HG03097 (cell line): Measurements from ENCODE around the gene LEKR1.
A peak's percentile ranks its signal among the peaks of the same experiment; 100 is the strongest.

Experiments used
- ATAC-seq: cut with Tn5 transposase; IDR thresholded peaks from one replicate; pipeline ENCODE4 v1.9.1; 2021; ENCODE audit not compliant: unreplicated experiment, low FRiP score

Gene LEKR1

DNA sequence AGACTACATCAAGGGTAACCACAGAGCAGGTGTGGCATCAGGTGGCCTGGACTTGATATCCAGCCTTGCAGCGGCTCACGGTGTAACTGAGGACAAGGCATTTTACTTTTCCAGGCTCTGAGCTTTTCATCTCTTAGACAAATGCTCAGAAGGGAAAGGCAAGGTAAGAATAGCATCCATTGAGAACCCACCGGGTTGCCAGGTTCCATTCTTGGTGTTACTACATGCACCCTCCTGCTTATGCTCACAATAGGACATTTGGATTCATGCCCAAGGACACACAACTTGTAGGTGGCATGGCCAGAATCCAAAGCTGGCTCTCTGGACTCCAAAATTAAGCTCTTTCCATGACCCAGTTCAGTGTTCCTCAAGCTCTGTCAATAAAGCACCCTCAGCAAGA, 248.3 kb downstream of the LEKR1 start:
- no peak for ATAC-seq

DNA sequence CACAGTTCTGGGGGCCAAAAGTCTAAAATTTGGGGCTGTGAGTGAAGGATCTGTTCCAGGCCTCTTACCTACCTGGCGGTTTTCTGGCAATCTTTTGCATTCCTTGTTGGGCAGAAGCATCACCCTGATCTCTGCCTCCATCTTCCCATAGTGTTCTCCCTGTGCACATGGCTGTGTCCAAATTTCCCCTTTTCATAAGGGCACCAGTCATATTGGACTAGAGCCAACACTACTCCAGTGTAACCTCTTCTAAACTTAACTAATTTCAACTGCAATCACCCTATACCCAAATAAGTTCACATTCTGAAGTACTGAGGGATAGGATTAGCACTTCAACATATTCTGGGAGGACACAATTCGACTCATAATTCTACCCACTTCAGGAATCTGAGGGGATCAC, 248.8 kb downstream of the LEKR1 start:
- no peak for ATAC-seq

DNA sequence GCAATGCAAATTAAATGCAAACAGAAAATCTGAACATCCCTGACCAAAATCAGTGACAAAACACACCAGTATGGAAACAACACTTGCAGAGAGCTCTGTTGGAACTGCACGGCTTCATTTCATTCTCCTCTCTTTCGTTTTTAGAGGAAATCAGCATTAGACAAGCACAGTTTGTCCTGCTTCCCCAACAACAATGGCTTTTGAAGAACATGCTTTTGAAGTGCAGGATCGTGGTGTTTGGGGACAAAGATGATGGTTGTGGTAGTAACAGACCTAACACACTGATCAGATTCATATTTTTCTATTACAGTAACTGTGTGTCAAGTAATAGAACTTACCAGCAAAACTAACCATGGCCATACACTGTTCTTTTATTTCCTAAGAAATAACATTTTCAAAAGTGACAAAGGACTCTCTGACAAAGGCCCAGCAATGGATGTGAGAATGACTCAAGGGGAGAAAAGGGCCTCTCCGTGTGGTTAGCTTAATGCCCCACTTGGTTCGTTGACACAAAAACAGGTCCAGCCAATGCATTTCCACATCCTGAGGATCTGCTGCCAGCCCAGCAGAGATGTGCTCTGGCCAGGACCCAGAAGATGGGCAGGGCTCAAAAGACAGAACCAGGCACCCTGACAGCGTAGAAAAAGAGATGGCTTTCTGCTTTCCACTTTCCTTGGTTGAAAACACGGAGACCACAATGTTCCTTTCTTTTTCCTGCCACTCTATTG, 249.7 kb downstream of the LEKR1 start:
- no peak for ATAC-seq

DNA sequence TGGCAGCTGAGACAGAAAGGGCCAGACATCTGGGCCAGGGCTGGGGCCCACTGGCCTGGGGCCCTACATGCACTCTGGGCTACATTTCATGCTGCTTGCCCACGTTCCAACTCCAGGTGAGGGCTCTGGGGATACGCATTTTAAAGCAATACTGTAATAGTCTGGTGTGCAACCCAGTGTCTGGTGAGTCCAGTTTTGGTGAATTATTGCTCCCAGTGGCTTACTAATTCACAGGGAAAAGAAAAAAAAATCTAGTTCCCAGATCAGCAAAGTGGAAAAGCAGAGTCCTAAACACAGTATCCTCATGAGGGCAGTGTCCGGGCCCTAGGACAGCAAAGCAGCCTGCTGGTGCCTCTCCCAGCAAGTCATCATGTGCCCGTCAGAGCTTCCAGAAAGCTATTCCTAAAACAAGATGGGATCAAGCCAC, 251.4 kb downstream of the LEKR1 start:
- ATAC-seq, result no peak

DNA sequence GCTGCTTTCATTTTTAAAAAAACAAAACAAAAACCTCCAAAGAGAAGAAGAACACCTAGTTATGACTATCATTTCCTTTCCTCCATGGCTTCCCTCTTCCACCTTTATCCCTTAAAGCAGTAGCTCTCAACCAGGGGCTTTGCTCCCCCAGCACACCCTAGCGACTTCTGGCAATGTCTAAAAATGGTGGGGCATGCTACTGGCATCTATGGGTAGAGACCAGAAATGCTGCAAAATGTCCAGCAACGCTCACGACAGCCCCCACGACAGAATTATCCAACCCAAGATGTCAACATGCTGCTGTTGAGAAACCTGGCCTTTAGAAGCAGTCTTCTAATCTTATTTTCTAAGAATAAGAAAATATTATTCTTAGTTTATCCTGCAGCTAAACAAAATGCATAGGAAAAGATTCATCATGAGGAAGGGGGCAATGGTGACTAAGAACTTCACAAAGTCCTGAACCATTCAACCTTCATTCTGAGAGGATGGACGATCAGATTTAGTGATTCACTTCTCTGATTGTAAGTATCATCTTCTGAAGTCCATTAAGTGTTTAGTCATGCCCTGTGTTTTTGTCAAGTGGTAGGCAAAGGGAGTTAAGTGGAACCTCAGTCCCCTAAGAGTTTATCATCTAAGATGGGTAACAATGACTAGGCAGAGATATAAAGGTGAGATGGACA, 252.1 kb downstream of the LEKR1 start:
- no peak for ATAC-seq

DNA sequence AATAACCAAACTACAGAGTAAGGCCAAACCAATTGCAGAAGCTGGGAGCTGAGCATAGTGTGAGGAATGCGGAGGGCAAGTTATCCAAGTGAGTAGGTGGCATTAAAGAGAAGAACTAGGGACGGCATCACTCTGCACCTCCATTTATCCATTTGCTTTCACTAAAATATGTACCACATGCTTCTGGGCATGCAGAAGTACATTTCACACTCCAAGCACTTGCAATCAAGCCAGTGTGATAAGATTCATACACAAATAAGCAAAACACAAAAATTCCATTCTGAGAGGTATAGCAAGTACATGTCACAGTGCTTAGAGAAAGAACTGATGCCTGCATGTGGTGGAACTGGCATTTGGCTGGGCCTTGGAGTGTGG, 252.6 kb downstream of the LEKR1 start:
- ATAC-seq, result no peak

DNA sequence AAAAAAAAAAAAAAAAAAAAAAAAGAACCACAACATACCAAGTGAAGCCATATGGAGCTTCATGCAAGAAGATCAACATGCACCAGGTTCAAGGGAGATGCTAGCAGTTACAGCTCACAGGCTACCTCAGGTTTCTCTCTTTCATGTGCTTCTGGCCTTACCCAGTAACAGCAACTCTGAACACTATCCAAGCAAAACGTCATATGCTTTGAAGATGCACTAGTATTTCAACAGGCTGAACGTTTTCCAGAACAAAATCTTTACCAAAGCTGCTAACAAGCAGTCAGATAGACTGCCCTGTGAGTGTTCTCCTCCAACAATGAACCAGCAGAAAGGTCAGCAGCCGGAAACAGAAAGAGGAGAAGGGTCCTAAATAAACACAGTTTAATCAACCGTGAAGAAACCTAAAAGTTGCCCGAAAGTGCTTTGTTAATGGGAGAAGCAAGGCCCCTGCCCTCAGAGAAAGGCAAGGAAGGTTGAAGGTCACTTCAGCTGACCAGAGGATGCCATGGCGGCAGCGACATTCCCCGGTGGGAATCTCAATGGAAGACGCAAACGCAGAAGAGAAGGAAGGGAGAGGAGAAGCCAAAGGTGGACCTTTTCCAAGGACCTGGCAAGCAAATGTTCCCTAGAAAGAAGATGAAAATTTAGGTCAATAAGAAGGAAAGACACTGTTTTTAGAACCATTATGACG, 253.7 kb downstream of the LEKR1 start:
- no peak for ATAC-seq

DNA sequence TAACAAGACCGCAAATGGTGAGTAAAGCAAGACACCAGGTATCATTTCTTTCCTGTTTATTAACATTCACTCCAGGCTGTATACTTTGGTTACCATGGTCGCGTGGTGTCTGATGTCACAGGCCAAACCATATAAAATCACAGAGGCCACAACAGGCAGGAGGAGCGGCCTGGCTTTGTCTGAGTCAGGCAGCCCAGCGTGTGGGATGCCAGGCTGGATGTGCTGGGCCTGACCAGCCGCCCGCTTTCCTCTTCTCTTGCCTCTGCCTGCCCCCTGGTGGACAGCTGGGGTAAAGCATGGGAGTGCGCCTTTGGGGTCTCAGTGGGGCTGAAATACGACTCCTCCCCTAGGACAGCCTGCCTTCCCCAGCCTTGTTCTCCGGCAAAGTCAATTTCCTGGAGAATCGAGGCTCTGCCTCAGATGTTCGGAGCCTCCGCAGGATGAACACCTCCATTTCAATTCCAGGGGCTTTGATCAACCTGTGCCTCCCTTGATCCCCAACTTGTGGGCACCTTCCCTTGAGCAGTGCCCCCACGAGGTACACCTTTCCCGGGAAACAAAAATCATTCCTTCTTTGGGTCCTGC, 255.6 kb downstream of the LEKR1 start:
- peak; percentile 63 for ATAC-seq

DNA sequence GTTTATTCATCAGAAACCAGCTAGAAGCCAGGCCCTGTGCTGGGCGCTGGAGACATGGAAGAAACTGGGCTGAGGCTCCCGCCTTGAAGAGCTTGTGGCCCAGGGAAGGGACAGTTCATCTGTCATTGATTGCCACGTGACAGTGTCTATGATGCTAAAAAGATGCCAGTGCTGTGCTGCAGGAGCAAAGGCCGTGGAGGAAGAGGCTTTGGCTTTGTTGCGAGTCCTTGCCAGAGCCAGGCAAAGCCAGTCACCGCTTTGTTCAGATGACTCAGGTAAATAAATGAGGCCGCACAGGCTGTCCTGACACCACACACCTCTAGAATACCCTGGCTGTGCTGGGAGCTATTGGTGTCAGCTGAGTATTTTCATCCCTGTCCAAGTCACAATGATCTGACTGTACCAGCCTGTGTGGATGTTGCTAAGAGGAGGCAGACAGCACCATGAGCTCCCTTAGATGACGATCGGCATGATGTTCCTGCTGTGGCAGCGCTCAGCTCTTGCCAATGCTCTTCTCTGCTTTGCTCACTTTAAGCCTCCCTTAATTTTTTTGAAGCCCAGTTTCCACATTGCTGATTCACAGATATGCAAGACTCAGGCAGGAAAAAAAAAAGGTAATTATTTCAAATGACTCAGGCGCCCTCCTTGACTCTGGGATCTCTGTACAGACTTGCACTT, 256.3 kb downstream of the LEKR1 start:
- ATAC-seq, result no peak

DNA sequence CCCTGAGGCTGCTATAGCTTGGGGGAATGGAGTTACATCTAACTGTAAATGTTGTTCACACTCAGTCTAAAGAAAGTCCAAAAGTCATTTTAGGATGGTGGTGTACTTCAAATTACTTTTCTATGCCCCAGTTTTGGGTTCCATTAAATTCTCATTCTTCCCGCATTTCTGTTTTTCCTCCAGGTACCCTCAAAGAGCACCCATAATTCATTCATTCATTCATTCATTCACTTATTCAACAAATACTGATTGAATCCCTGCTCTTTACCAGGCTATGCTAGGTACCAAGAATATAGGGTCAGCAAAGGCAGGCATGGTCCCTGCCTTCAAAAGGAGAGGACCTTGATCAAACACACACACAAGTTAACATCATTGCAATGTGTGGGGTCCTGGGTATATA, 257.7 kb downstream of the LEKR1 start:
- no peak for ATAC-seq

DNA sequence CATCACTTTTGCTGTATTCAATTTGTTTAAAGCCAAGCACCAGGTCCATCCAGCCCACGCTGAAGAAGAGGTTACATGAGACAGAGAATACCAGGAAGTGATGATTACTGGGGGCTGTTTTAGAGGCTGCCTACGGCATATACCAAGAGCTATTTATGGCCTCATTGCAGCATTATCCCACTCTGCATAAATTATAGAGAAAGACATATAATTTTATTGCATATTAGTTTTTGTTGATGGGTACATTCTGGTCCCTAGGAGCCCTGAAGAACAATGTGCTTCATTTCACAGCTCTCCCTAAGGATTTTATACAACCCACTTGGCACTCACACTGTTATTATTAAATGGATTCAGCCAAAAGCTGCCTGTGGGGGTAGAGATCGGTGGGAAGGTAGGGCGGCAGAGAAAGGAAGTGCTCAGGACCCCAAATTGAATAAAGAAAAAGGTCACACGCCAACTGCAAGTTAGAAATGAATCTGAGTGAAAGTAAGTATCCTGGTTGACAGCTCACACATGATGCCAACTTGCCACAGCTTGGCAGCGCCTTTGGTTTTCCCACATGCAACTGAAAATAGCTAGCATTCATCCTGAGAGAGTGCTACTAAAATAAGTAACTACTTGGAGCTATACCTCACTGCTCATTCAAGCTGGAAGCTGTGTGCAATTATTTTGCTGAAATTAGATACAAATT, 260.1 kb downstream of the LEKR1 start:
- ATAC-seq, result no peak

DNA sequence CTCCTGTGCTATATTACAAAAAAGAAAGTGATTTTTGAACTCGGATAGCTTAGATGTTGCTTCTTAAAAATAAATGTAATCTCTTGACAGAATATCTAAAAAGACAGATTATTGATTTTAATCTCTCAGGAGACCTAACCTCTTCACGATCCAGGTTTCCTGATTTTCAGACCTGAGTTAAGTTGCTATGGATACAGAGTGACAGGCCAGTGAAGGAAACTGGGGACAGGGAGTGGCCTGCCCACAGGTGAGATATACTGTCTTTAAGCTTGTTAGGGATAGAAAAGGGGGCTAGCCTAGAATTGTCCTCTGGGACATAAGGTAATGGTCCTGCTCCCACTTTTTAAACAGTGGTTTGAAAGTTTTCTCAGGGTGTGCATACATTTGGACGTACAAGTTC, 260.6 kb downstream of the LEKR1 start:
- no peak for ATAC-seq

DNA sequence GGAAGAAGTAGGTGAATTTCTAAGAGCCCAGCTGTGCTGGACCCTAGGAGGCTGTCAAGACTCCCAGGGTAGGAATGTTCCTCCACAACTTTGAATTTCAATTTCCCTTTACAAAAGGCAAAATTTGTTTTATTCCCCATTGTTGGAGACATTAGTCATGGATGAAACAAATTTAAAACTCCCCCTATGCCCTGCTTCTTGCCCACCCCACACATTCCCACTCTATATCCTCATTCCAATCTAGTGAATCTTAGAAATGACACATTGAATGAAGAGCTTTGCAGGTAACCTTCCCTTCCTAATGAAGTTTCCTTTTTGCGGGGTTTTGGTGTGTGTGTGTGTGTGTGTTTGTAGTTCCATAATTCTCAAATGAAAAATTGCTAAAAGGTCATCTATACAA, 261.2 kb downstream of the LEKR1 start:
- no peak for ATAC-seq

DNA sequence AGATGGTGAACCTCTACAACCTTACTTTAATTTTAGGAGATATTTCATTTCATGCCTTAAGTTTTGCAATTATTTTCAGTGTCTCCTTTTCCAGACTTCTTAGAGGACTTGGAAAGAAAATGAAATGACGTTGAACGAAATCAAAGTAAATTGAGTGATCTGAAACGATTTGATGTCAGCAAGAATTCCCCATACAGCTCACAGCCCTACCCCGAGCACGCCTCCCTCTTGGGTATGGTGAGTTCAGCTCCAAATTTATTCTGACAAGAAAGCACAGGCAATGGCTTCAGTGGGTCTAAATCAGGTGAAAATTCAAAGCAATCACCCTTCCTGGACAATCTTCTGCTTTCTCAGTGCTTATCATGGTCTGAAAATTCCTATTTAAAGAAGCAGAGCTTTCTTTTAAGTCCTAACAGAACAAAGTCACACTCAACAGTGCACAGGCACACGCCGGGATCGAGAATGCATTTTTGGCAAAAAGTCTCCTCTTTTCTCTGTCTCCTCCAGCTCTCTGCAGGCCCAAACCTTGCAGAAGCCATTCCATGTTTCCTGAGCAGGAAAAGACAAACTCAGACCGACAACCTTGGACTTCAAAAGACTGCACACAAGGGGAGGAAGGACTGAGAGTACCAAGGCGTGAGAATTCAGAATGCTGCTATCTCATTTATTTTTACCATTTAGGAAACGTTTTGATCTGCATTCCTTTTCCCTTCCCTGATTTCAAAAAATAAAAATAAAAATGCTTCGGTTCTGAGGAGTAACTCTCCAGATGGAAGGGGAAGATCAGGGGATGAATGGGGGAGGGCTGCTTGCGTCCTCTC, 261.8 kb downstream of the LEKR1 start:
- ATAC-seq, result no peak

DNA sequence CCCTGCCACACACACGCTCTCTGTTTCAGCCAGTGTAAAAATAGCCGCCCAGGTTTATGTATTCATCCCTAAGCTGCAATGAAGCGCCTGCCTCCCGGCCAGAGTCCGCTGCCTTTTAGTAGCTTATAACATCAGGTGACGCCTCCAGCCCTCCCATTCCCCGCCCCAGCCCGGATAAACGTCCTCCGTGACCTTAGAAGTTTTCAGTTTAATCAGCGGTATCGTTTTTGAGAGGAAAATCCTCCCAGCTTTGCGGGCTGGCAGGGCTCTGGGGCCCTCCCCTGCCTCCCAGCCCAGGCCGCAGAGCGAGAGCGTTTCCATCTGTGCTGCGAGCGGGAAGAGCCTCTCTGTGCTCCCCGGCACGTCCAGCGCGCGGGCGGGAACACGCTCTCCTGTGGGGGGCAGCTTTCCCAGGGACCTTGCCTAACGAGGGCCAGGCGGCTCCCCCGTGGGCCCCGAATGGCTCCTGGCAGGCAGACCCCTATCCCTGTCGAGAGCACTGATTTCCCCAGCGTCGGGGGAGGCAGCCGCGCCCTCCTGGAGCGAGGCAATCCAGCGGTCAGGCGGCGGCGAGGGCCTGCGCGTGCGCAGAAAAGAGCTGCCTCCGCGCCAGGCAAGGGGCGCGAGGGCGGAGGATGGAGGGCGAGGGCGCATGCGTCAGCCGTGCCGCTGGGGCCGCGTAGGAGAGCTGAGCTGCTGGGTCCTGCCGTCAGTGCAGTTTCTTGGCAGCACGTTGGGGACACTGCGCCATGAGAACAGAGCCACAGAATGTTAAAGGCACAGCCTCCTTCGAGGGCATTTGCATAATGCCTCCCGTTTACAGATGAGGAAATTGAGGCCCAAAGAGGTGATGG, 262.7 kb downstream of the LEKR1 start:
- peak; percentile 72 for ATAC-seq

DNA sequence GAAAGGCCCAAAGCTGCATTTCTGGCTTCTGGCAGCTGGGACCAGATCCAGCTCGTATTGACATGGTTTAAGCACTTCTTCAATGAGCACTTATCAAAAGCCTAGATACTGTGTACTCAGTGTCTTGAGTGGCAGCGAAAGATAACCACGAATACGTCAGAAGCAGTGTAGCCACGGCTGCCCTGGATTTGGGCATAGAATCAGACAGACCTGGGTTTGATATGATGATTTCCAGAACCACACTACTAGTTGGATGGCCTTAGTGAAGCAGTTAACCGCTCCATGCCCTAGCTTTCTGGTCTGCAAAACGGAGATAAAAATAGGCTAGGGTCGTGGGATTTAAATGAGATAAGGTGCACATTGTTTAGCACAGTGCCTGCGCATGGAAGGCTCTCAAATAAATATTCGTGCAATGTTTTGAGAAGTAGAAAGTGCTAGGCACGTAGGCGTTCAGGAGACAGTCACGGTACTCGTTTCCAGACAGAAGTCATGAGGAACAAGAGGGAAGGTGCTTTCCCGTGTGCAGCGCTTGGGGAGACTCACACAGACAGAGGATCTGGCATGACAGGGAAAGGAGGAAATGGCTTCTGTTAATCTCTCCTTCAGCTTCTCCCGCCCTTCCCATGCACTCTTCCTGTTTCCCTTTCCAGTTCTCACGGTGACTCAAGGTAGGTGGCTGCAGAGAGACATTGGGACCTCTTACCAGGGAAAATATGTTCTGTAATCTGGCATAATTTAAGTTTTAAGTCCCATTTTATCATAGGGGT, 263.5 kb downstream of the LEKR1 start:
- ATAC-seq, result no peak

DNA sequence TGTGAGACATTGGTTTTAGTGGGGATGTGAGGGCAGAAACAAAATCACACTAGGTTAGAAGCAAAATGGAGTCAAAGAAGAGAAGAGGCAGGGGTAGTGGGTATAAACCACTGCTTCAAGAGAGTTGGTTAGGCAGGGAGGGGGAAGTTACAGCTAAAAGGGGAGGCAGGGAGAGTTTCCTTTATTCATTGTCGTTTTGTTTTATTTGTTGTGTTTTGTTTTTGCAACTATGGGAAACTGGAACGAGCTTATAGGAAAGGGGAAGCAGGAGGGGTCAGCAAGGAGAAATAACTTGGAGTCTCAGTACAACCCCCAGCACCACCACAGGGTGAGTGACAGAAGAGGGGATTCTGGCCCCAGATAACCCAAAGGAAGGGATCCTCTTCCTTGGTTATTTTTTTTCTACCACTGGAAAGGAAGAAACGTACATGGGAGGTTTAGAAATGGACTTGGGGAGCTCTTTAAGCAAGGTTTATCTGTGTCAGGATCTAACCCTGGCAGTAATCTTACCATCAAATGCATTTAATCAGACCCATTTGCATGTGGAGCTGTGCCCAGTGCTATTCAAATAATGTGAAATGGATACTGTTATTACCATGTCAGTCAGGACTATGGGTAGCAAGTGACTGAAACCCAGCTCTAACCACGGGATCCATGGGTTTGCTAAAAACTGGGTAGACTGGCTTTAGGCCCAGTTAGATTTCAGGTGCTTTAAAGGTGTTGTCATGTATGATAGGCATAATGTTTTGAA, 265.1 kb downstream of the LEKR1 start:
- ATAC-seq, result no peak
